OCI-LY3 (cell line): ENCODE results near the gene IRS2.
"Not testable (repeated sequence)": the region's sequence is repeated elsewhere in the genome, so short reads cannot be mapped to it uniquely, and the experiment has no call there.

Source experiments
- H2AFZ ChIP-seq: fragments of 200-600, 300-600 bp; shearing (Covaris generic); 2 replicates; pipeline ENCODE4 v1.6.0; 2014; ENCODE audit warnings: antibody characterized with exemption, low read depth, low read length
- H3K27ac ChIP-seq: fragments of 200-600, 300-600 bp; sonication (generic); 2 replicates; pipeline ENCODE4 v1.5.1; 2014; ENCODE audit warnings: mild to moderate bottlenecking, low read length, moderate library complexity, mixed read lengths
- H3K27me3 ChIP-seq: fragments of 200-600, 300-600 bp; sonication (generic); 2 replicates; pipeline ENCODE4 v1.6.1; 2014; ENCODE audit warnings: low read depth, low read length, mixed read lengths
- H3K36me3 ChIP-seq: fragments of 200-600, 300-600 bp; sonication (generic); replicated peaks from 2 replicates; pipeline ENCODE3; 2014; ENCODE audit warnings: low read depth, low read length, mixed read lengths
- H3K4me1 ChIP-seq: fragments of 300-600, 200-600 bp; sonication (generic); 2 replicates; pipeline ENCODE4 v1.6.1; 2014; ENCODE audit warnings: low read length, mixed read lengths
- H3K4me2 ChIP-seq: fragments of 200-600, 300-600 bp; sonication (generic); 2 replicates; pipeline ENCODE4 v1.6.1; 2014; ENCODE audit warnings: low read length, mixed read lengths
- H3K4me3 ChIP-seq: fragments of 300-600, 200-600 bp; sonication (generic); 2 replicates; pipeline ENCODE4 v1.5.1; 2014; ENCODE audit warnings: antibody characterized with exemption, mild to moderate bottlenecking, low read length, moderate library complexity
- H3K79me2 ChIP-seq: fragments of 300-600, 200-600 bp; shearing (Covaris generic); 2 replicates; pipeline ENCODE4 v1.6.1; 2014; ENCODE audit warnings: mild to moderate bottlenecking, low read length, mixed read lengths
- H3K9ac ChIP-seq: fragments of 300-600, 200-600 bp; shearing (Covaris generic); 2 replicates; pipeline ENCODE4 v1.6.0; 2014; ENCODE audit warnings: mild to moderate bottlenecking, low read length, moderate library complexity
- H3K9me3 ChIP-seq: fragments of 200-600, 300-600 bp; shearing (Covaris generic); 2 replicates; pipeline ENCODE4 v1.6.1; 2014; ENCODE audit warnings: low read length, mixed read lengths; ENCODE audit not compliant: insufficient read depth
- H4K20me1 ChIP-seq: fragments of 200-600, 300-600 bp; sonication (generic); 2 replicates; pipeline ENCODE4 v1.6.1; 2016; ENCODE audit warnings: low read length, mixed read lengths; ENCODE audit not compliant: insufficient read depth
- EZH2phosphoT487 ChIP-seq: fragments of 200-600 bp; shearing (Covaris generic); IDR thresholded peaks from 2 replicates; pipeline ENCODE4 v1.6.1; 2018; ENCODE audit warnings: antibody characterized with exemption, mixed run types, low read depth
- TF ChIP-seq, protein P1 (sequence below): fragments of 200-600, 300-600 bp; sonication (generic); IDR thresholded peaks from 2 replicates; pipeline ENCODE4 v1.5.1; 2014; ENCODE audit warnings: antibody characterized with exemption, low read length, low read depth

IRS2 gene

DNA sequence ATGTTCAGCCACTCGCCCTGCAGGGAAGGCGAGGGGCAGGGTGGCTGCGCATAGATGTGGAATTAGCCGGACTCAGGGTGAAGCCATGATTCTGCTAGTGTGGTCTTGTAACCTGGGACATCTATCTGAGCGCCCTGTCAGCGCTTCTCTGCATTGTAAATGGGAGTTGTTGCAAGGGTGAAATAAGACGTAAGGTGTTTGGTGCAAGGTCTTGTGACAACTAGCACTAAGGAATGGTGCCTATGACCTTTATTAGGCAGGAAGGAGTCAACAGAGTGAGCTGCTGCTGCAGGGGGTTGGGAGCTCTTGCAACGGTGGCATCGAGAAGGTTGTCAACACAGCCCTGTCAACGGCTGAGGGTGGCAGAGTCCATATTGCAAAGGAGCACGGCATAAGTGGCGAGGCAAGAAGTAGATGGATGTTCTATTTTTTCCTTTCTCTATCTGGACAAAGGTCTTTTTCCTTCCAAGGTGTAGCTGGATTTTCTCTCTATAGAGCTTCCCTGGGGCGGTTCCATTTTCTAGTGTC is 49.3 kb downstream of the IRS2 start:
- H3K79me2 ChIP-seq, result no peaks in the 10 kb centered on the region
- H3K4me2 ChIP-seq, result no peak overlapping the region
- H3K4me3 ChIP-seq, result no peak overlapping the region
- H3K9me3 ChIP-seq, result peaks cover 2% of the 10 kb centered on the region; the same call in 1 of the 2 replicates
- H3K36me3 ChIP-seq, result no peaks in the 10 kb centered on the region
- no peaks in the 10 kb centered on the region for H4K20me1 ChIP-seq
- H3K9ac ChIP-seq, result no peak overlapping the region
- no peak overlapping the region for H2AFZ ChIP-seq
- no peak overlapping the region for H3K27ac ChIP-seq
- no peaks in the 10 kb centered on the region for H3K4me1 ChIP-seq
- no peak for TF ChIP-seq EZH2phosphoT487
- TF ChIP-seq, protein P1, sequence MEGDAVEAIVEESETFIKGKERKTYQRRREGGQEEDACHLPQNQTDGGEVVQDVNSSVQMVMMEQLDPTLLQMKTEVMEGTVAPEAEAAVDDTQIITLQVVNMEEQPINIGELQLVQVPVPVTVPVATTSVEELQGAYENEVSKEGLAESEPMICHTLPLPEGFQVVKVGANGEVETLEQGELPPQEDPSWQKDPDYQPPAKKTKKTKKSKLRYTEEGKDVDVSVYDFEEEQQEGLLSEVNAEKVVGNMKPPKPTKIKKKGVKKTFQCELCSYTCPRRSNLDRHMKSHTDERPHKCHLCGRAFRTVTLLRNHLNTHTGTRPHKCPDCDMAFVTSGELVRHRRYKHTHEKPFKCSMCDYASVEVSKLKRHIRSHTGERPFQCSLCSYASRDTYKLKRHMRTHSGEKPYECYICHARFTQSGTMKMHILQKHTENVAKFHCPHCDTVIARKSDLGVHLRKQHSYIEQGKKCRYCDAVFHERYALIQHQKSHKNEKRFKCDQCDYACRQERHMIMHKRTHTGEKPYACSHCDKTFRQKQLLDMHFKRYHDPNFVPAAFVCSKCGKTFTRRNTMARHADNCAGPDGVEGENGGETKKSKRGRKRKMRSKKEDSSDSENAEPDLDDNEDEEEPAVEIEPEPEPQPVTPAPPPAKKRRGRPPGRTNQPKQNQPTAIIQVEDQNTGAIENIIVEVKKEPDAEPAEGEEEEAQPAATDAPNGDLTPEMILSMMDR, result no peak
- H3K27me3 ChIP-seq, result no peaks in the 10 kb centered on the region

GRCh38 chr13:109735436-109735966 is 50.9 kb downstream of the IRS2 start:
- no peak overlapping the region for H3K4me3 ChIP-seq
- no peaks in the 10 kb centered on the region for H3K4me1 ChIP-seq
- H3K9me3 ChIP-seq, result peaks cover 5% of the 10 kb centered on the region
- H3K27ac ChIP-seq, result no peak overlapping the region
- no peak overlapping the region for H3K4me2 ChIP-seq
- H3K79me2 ChIP-seq, result no peaks in the 10 kb centered on the region
- H3K36me3 ChIP-seq, result no peaks in the 10 kb centered on the region
- no peaks in the 10 kb centered on the region for H3K27me3 ChIP-seq
- H3K9ac ChIP-seq, result no peak overlapping the region
- H2AFZ ChIP-seq, result no peak overlapping the region
- no peaks in the 10 kb centered on the region for H4K20me1 ChIP-seq
- no peak for TF ChIP-seq EZH2phosphoT487
- TF ChIP-seq, protein P1, result no peak

- no peaks in the 10 kb centered on the region for H3K79me2 ChIP-seq
- H3K27ac ChIP-seq, result no peak overlapping the region
- H3K4me3 ChIP-seq, result no peak overlapping the region
- H3K4me2 ChIP-seq, result no peak overlapping the region
- H4K20me1 ChIP-seq, result no peaks in the 10 kb centered on the region
- H3K9me3 ChIP-seq, result peaks cover 8% of the 10 kb centered on the region
- H3K27me3 ChIP-seq, result peaks cover 2% of the 10 kb centered on the region; the same call in 1 of the 2 replicates
- no peaks in the 10 kb centered on the region for H3K4me1 ChIP-seq
- no peak overlapping the region for H2AFZ ChIP-seq
- no peaks in the 10 kb centered on the region for H3K36me3 ChIP-seq
- TF ChIP-seq, protein P1, result no peak
- no peak overlapping the region for H3K9ac ChIP-seq
Observed at GRCh38 chr13:109734002-109734785, 52.2 kb downstream of the IRS2 start.

GRCh38 chr13:109733550-109733949 is 52.8 kb downstream of the IRS2 start:
- Histone ChIP-seq H3K27ac (no peak overlapping the region), H3K4me3 (no peak overlapping the region), H3K9me3 (peaks cover 8% of the 10 kb centered on the region), H3K27me3 (peaks cover 9% of the 10 kb centered on the region; the same call in 1 of the 2 replicates), H4K20me1 (no peaks in the 10 kb centered on the region), H3K4me2 (no peak overlapping the region), H3K79me2 (no peaks in the 10 kb centered on the region), H3K4me1 (no peaks in the 10 kb centered on the region), H3K36me3 (no peaks in the 10 kb centered on the region), H2AFZ (no peak overlapping the region), H3K9ac (no peak overlapping the region)
- TF ChIP-seq, protein P1, result no peak
- TF ChIP-seq EZH2phosphoT487, result no peak

DNA sequence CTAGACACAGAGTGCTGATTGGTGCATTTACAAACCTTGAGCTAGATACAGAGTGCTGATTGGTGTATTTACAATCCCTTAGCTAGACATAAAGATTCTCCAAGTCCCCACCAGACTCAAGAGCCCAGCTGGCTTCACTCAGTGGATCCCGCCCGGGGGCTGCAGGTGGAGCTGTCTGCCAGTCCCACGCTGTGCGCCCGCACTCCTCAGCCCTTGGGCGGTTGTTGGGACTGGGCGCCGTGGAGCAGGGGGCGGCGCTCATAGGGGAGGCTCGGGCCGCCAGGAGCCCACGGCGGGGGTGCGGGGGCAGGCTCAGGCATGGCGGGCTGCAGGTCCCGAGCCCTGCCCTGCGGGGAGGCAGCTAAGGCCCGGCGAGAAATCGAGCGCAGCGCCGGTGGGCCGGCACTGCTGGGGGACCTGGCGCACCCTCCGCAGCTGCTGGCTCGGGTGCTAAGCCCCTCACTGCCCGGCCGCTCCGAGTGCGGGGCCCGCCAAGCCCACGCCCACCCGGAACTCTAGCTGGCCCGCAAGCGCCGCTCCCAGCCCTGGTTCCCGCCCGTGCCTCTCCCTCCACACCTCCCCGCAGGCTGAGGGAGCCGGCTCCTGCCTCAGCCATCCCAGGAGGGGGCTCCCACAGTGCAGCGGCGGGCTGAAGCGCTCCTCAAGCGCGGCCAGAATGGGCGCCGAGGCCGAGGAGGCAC is 53.8 kb downstream of the IRS2 start:
- H3K9ac ChIP-seq, H3K36me3 ChIP-seq, H3K27ac ChIP-seq, H2AFZ ChIP-seq, H3K79me2 ChIP-seq, H3K27me3 ChIP-seq, H3K9me3 ChIP-seq, H3K4me3 ChIP-seq, H3K4me1 ChIP-seq, H4K20me1 ChIP-seq, H3K4me2 ChIP-seq: not testable (repeated sequence)
